Suprapubic skin (tissue), 4 donors: Measurements from ENCODE around the gene ZNF280C.

Experiments used
- EP300 ChIP-seq: sonication (generic); formaldehyde crosslinking; IDR thresholded peaks from one replicate; pipeline ENCODE4 v1.6.1; 2017; ENCODE audit warnings: antibody characterized with exemption
- POLR2A ChIP-seq, 2 donors: fragments of 450-650 bp; IDR thresholded peaks; one replicate each; pipeline ENCODE4 v1.6.1; 2017; ENCODE audit warnings: antibody characterized with exemption in 2 of 2, mild to moderate bottlenecking in 2 of 2, moderate library complexity in 2 of 2
- POLR2AphosphoS5 ChIP-seq, 3 donors: sonication (generic); formaldehyde crosslinking; IDR thresholded peaks; one replicate each; pipeline ENCODE4 v1.6.1; 2017; ENCODE audit warnings: antibody characterized with exemption in 3 of 3
- TF ChIP-seq, protein P1 (sequence below), 2 donors: fragments of 200-600 bp in 1 of 2; fragments of 450-650 bp in 1 of 2; sonication (generic) in 1 of 2; IDR thresholded peaks; one replicate each; pipeline ENCODE4 v1.5.1; 2016 to 2019; ENCODE audit warnings: antibody characterized with exemption in 2 of 2, mild to moderate bottlenecking in 1 of 2, moderate library complexity in 1 of 2

DNA sequence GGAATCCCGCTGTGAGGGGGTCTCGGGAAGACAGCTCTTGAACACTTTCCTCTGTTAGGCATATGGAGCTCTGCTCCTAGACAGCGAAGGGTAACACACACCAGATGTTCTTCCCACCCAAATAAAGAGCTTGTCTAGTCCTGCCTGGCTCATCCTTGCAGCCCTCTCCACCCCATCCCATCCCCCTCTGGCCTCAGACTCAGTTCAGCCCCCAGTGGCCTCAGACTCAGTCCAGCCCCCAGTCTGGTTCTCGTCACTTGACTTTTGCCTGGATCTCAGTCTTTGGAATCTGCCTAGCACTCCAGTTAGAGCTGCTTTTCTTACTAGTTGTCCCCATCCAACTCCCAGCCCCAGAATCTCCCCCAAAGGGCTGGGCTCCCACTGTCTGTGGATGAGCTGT is 82.0 kb downstream of the ZNF280C start:
- TF ChIP-seq, protein P1, sequence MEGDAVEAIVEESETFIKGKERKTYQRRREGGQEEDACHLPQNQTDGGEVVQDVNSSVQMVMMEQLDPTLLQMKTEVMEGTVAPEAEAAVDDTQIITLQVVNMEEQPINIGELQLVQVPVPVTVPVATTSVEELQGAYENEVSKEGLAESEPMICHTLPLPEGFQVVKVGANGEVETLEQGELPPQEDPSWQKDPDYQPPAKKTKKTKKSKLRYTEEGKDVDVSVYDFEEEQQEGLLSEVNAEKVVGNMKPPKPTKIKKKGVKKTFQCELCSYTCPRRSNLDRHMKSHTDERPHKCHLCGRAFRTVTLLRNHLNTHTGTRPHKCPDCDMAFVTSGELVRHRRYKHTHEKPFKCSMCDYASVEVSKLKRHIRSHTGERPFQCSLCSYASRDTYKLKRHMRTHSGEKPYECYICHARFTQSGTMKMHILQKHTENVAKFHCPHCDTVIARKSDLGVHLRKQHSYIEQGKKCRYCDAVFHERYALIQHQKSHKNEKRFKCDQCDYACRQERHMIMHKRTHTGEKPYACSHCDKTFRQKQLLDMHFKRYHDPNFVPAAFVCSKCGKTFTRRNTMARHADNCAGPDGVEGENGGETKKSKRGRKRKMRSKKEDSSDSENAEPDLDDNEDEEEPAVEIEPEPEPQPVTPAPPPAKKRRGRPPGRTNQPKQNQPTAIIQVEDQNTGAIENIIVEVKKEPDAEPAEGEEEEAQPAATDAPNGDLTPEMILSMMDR (IDR thresholded peaks at IDR 0.05) = no peak
- TF ChIP-seq EP300 (no peak), POLR2A (IDR thresholded peaks at IDR 0.05) (no peak), POLR2AphosphoS5 (IDR thresholded peaks at IDR 0.05) (no peak)
